ENCODE measurements around the gene SMPD3. TPM values are rescaled to one million over a fixed set of nuclear protein-coding genes. Genes with fewer than 3 reads are reported as not detected.
A peak's percentile ranks its signal among the peaks of the same experiment; 100 is the strongest.

Gene SMPD3
- total and polyA plus RNA-seq, 2 of the 8 experiments (the other 6 are each of a cell fraction or from before 2014, with no cell fraction given), result 0.39 to 1.3 TPM

DNA sequence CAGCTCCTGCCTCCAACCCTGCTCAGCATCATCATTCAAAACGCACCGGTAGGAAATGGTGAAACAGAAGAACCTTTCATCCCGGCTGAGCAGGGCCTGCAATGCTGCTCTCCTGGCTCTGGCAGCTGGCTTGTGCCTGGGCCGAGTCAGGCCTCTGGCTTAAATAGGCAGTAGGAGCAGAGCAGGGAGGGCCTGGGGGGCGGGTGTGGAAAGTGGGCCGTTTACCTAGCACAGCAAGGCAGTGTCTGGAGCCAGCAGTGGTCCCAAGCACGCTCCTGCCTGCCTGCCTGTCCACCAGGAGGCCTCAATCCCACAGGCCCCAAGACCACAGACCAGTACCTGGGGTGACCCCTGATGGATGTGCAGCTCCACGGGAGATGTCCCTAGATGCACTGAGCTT, 59.3 kb downstream of the SMPD3 start:
- Histone ChIP-seq H3K79me2 (ENCODE audit: control insufficient read depth in 1 of 2, insufficient read depth in 2 of 2, low read length in 2 of 2) (no peaks in the 10 kb centered on the region), H3K23me2 (ENCODE audit: low read depth, low read length) (no peaks in the 10 kb centered on the region), H4K20me1 (replicated peaks in 1 of 2; ENCODE audit: control insufficient read depth in 1 of 2, insufficient read depth in 2 of 2, low read length in 2 of 2) (no peaks in the 10 kb centered on the region), H3K79me1 (ENCODE audit: low read depth, low read length) (no peaks in the 10 kb centered on the region), H4K91ac (replicated peaks; ENCODE audit: insufficient read length, low read length) (peak overlapping the region; percentile 26), H2BK20ac (ENCODE audit: low read length) (0 out of 2 replicates have a peak overlapping the region, but pooled peaks have one; percentile 61), H2BK12ac (ENCODE audit: low read depth, low read length) (no peak overlapping the region), H2AFZ (ENCODE audit: low read length) (no peak overlapping the region), H3K56ac (replicated peaks; ENCODE audit: insufficient read length, low read depth, low read length) (no peak overlapping the region), H3K14ac (ENCODE audit: insufficient read length) (no peak overlapping the region), H3K36me3 (ENCODE audit: control insufficient read depth in 2 of 4, insufficient read depth in 4 of 4, low read length in 3 of 4) (no peaks in the 10 kb centered on the region), H3K27me3 (replicated peaks in 1 of 4; ENCODE audit: control insufficient read depth in 3 of 4, extremely low read depth in 1 of 4, insufficient read depth in 3 of 4, low read length in 3 of 4) (no peaks in the 10 kb centered on the region; a peak in 1 of 7 replicates), H3K4me1 (replicated peaks in 1 of 4; ENCODE audit: control insufficient read depth in 3 of 4, insufficient read depth in 4 of 4, low read length in 3 of 4) (peaks cover 3 to 23% (median 14%) of the 10 kb centered on the region in 4 experiments), H3K23ac (ENCODE audit: insufficient read length) (no peak overlapping the region), H2BK5ac (ENCODE audit: low read depth, low read length) (no peak overlapping the region), H3K4me2 (ENCODE audit: insufficient read depth in 1 of 2, low read depth in 2 of 2, low read length in 2 of 2) (no peak overlapping the region), H3K4ac (replicated peaks; ENCODE audit: insufficient read length, low read depth, low read length) (no peak overlapping the region), H3K18ac (ENCODE audit: extremely low read depth, low read length) (no peak overlapping the region), H3K9me3 (ENCODE audit: insufficient read depth in 2 of 2, low read depth in 1 of 2, low read length in 1 of 2) (no peaks in the 10 kb centered on the region), H3K9ac (replicated peaks in 1 of 4; ENCODE audit: extremely low read depth in 1 of 4, low read depth in 3 of 4, low read length in 3 of 4) (no peak overlapping the region), H2BK15ac (ENCODE audit: low read length) (no peak overlapping the region), H2BK120ac (replicated peaks; ENCODE audit: low read depth, low read length) (no peak overlapping the region), H2AK5ac (ENCODE audit: low read depth, low read length) (no peak overlapping the region), H4K8ac (ENCODE audit: extremely low read depth, insufficient read depth, low read length) (no peak overlapping the region), H3K27ac (ENCODE audit: low read depth, low read length) (no peak overlapping the region), H4K5ac (ENCODE audit: insufficient read length, low read depth, low read length) (no peak overlapping the region), H3K4me3 (ENCODE audit: extremely low read depth in 1 of 4, insufficient read depth in 2 of 4, low read depth in 3 of 4, low read length in 4 of 4) (no peak overlapping the region)
- CTCF ChIA-PET (ENCODE audit: partially characterized antibody), result interaction anchor here (0.8 to 10.6 kb wide), 4 partner anchors 9 to 127 kb away, joined by 3 to 221 read pairs (median 3); no protein-coding TSS in a partner anchor
- DNase-seq (ENCODE audit: low read depth in 1 of 2, low spot score in 2 of 2) (no peak), FAIRE-seq (no peak)
- no peak for TF ChIP-seq TCF12 (IDR thresholded peaks at IDR 0.05; ENCODE audit: low read depth, low read length)
- TF ChIP-seq, protein P1, sequence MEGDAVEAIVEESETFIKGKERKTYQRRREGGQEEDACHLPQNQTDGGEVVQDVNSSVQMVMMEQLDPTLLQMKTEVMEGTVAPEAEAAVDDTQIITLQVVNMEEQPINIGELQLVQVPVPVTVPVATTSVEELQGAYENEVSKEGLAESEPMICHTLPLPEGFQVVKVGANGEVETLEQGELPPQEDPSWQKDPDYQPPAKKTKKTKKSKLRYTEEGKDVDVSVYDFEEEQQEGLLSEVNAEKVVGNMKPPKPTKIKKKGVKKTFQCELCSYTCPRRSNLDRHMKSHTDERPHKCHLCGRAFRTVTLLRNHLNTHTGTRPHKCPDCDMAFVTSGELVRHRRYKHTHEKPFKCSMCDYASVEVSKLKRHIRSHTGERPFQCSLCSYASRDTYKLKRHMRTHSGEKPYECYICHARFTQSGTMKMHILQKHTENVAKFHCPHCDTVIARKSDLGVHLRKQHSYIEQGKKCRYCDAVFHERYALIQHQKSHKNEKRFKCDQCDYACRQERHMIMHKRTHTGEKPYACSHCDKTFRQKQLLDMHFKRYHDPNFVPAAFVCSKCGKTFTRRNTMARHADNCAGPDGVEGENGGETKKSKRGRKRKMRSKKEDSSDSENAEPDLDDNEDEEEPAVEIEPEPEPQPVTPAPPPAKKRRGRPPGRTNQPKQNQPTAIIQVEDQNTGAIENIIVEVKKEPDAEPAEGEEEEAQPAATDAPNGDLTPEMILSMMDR (IDR thresholded peaks at IDR 0.05; ENCODE audit: control extremely low read depth in 1 of 3, insufficient read depth in 1 of 3, low read depth in 1 of 3, low read length in 3 of 3), result peak in 2 of 3 experiments; percentile 13 to 20; a peak in 3 of 4 replicates
- POLR2A ChIA-PET (ENCODE audit: partially characterized antibody), result interaction anchor here (1.4 kb wide), 1 partner anchor 17 kb away, joined by 3 read pairs; no protein-coding TSS in a partner anchor
- WGBS, 2 experiments (ENCODE audit: extremely low coverage in 1 of 2, insufficient coverage in 1 of 2, insufficient read length in 1 of 2, insufficient replicate concordance in 2 of 2, low coverage in 1 of 2, low lambda C conversion rate in 2 of 2, missing lambda C conversion rate in 1 of 2), result 85% methylated on average over 7 of the region's 8 CpGs; no CpG with 5 or more reads in 1 of the 2 experiments
